Thyroid gland (tissue), 4 donors: ENCODE measurements around the gene FBXO31.

ENCODE experiments used
- POLR2A ChIP-seq, 2 donors: fragments of 450-650 bp; IDR thresholded peaks; one replicate each; pipeline ENCODE4 v1.6.1; 2017; ENCODE audit warnings: antibody characterized with exemption in 2 of 2, mild to moderate bottlenecking in 2 of 2, moderate library complexity in 1 of 2
- TF ChIP-seq, protein P1 (sequence below), 6 experiments: fragments of 200-600 bp in 3 of 6; fragments of 450-650 bp in 3 of 6; sonication (generic) in 3 of 6; IDR thresholded peaks; one replicate each; pipeline ENCODE4 v1.5.1; 2016 to 2019; ENCODE audit warnings: antibody characterized with exemption in 6 of 6, mild to moderate bottlenecking in 2 of 6, inconsistent platforms in 1 of 6, moderate library complexity in 1 of 6

DNA sequence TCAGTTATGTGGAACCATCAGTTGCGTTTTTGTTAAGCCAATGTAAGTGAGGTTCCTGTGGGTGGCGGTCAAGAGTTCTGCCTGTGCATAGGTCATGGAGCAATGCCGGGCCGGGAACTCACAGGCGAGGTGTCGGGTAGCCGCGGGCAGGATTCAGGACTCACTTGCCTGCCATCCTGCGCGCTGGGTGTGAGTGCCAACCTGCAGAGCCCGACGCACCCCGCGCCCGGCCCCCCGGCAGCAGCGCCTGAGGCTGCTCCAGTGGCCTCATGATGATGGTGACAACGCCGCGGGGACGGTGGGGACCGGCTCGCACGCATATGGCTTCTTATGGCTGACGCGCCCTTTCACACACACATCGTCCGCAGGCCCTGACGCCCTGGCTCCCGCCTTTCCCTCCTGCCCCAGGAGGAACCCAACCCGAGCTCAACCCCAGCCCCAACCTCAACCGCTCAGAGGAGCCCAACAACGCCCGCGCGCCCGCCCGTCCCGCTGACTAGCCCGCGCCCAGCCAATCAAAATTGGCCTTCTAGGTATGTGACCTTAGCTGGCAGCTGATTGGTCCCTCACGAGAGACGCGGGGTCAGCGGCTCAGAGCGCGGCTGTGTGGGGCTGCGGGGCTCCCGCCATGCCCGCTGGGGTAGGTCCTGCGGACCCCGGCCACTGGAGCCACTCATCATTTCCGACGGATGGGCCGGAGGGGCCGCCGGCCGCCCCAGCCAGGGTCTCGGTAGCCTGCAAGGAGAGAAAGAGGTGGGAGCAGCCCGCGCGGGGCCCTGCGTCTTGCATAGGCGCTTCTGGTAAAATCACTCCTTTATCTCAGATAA lies 66.4 kb downstream of the FBXO31 start, which contains the start of gene C16orf95:
- TF ChIP-seq, protein P1, sequence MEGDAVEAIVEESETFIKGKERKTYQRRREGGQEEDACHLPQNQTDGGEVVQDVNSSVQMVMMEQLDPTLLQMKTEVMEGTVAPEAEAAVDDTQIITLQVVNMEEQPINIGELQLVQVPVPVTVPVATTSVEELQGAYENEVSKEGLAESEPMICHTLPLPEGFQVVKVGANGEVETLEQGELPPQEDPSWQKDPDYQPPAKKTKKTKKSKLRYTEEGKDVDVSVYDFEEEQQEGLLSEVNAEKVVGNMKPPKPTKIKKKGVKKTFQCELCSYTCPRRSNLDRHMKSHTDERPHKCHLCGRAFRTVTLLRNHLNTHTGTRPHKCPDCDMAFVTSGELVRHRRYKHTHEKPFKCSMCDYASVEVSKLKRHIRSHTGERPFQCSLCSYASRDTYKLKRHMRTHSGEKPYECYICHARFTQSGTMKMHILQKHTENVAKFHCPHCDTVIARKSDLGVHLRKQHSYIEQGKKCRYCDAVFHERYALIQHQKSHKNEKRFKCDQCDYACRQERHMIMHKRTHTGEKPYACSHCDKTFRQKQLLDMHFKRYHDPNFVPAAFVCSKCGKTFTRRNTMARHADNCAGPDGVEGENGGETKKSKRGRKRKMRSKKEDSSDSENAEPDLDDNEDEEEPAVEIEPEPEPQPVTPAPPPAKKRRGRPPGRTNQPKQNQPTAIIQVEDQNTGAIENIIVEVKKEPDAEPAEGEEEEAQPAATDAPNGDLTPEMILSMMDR (IDR thresholded peaks at IDR 0.05) = peak in 5 of 6 experiments; percentile 35 to 61 (median 51)
- TF ChIP-seq POLR2A (IDR thresholded peaks at IDR 0.05) = peak; percentile 26 to 92
